Measurements from ENCODE around the gene RNF130.
"Not testable (repeated sequence)": the region's sequence is repeated elsewhere in the genome, so short reads cannot be mapped to it uniquely, and the experiment has no call there.

The RNF130 gene

DNA sequence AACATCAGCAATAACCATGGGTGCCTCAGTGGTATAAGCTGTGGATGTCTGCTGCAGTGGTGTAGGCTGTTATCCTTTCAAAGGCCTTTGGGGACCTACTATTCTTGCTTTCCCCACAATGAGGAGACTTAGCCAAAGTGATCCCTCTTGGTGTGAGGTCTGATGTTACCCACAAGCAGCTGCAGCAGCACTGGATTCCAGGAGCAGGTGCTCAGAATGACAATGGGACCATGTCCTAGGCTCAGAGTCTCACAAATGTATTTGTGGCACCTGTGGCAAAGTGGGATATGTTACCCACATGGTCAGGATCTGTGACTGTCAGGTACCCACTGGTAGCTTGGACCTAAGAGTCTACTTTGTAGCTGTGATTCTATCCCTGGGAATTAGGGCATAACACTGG lies 70.4 kb downstream of the RNF130 start (continued):
- TF ChIP-seq, protein P1, sequence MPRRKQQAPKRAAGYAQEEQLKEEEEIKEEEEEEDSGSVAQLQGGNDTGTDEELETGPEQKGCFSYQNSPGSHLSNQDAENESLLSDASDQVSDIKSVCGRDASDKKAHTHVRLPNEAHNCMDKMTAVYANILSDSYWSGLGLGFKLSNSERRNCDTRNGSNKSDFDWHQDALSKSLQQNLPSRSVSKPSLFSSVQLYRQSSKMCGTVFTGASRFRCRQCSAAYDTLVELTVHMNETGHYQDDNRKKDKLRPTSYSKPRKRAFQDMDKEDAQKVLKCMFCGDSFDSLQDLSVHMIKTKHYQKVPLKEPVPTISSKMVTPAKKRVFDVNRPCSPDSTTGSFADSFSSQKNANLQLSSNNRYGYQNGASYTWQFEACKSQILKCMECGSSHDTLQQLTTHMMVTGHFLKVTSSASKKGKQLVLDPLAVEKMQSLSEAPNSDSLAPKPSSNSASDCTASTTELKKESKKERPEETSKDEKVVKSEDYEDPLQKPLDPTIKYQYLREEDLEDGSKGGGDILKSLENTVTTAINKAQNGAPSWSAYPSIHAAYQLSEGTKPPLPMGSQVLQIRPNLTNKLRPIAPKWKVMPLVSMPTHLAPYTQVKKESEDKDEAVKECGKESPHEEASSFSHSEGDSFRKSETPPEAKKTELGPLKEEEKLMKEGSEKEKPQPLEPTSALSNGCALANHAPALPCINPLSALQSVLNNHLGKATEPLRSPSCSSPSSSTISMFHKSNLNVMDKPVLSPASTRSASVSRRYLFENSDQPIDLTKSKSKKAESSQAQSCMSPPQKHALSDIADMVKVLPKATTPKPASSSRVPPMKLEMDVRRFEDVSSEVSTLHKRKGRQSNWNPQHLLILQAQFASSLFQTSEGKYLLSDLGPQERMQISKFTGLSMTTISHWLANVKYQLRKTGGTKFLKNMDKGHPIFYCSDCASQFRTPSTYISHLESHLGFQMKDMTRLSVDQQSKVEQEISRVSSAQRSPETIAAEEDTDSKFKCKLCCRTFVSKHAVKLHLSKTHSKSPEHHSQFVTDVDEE (CRISPR knock-in tag; IDR thresholded peaks at IDR 0.05), result no peak
- no peak for TF ChIP-seq ESRRG (CRISPR knock-in tag; IDR thresholded peaks at IDR 0.05)

DNA sequence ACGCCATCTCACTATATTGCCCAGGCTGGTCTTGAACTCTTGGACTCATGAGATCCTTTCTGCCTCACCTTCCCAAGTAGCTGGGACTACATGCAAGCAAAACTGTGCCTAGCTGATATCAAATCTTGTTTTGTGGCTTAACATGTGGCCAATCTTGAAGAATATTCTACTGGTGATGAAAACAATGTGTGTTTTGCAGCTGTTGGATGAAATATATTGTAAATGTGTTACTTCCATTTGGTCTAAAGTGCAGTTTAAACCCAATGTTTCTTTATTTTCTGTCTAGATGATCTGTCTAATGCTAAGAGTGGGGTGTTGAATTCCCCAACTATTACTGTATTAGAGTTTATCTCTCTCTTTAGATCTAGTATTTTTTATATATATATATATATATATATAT lies 73.1 kb downstream of the RNF130 start:
- no peak for ATAC-seq
- TF ChIP-seq ZFP30 (CRISPR knock-in tag; IDR thresholded peaks at IDR 0.05) (no peak), ZNF70 (CRISPR knock-in tag; IDR thresholded peaks at IDR 0.05) (no peak), ZFP3 (CRISPR knock-in tag; IDR thresholded peaks at IDR 0.05) (no peak), ZNF8 (CRISPR knock-in tag; IDR thresholded peaks at IDR 0.05) (no peak)
- TF ChIP-seq, protein P2, sequence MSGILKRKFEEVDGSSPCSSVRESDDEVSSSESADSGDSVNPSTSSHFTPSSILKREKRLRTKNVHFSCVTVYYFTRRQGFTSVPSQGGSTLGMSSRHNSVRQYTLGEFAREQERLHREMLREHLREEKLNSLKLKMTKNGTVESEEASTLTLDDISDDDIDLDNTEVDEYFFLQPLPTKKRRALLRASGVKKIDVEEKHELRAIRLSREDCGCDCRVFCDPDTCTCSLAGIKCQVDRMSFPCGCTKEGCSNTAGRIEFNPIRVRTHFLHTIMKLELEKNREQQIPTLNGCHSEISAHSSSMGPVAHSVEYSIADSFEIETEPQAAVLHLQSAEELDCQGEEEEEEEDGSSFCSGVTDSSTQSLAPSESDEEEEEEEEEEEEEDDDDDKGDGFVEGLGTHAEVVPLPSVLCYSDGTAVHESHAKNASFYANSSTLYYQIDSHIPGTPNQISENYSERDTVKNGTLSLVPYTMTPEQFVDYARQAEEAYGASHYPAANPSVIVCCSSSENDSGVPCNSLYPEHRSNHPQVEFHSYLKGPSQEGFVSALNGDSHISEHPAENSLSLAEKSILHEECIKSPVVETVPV (CRISPR knock-in tag; IDR thresholded peaks at IDR 0.05), result no peak

DNA sequence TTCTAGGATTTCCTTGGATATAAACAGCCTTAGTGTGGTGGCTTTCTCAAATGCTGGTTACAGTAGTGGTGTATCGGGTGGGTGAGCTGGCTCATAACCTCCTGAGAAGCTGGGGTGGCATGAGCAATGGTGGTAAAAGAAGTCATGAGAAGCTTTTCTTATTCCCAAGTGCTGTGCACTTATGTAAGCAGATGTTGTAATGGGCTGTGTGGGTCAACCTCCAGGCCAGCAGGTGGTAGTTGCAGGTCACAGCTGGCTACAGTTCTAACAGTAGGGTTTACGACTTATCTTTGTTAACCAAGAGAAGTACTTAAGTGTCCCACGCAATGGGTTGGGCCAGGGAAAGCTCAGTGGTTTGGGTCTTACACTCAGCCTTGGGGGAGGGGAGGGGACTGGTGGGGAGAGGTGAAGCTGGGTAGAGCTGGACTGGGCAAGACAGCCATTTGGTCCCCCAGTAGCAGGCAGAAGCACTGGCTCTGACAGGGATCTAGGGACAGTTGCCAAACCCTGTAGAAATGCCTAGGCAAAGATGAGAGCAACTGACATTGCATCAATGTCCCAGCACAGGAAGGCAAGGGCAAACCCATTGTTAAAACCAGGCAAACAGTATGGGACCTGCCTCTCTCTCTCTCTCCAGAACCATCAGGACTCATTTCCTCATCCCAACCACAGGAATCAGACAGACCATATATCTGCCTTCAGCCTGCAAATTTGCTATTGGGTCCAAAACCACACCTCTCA lies 76.8 kb downstream of the RNF130 start:
- TF ChIP-seq ZNF8 (CRISPR knock-in tag; IDR thresholded peaks at IDR 0.05), result no peak
- no peak for ATAC-seq

DNA sequence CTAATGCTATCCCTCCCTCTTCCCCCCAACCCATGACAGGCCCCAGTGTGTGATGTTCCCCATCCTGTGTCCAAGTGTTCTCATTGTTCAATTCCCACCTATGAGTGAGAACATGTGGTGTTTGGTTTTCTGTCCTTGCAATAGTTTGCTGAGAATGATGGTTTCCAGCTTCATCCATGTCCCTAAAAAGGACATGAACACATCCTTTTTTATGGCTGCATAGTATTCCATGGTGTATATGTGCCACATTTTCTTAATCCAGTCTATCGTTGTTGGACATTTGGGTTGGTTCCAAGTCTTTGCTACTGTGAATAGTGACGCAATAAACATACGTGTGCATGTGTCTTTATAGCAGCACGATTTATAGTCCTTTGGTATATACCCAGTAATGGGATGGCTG lies 78.7 kb downstream of the RNF130 start:
- not testable (repeated sequence) for ATAC-seq

DNA sequence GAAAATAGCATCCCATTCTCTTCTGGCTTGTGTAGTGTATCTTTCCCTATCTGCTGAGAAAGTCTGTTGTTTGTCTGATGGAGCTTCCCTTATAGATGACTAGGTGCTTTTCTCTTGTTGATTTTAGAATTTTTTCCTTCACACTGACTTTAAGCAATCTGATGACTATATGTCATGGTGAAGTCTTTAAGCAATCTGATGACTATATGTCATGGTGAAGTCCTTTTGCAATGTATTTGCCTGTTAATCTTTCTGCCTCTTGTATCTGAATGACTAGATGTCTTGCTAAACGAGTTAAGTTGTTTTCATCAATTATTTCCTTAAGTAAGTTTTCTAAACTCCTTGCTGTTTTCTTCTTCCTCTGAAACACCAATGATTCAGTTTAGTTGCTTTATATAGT lies 80.5 kb downstream of the RNF130 start:
- no peak for ATAC-seq
- no peak for TF ChIP-seq GLIS3 (CRISPR knock-in tag; IDR thresholded peaks at IDR 0.05)
- no peak for TF ChIP-seq PPARA (CRISPR knock-in tag; IDR thresholded peaks at IDR 0.05; ENCODE audit: borderline replicate concordance)
- no peak for TF ChIP-seq BACH2 (CRISPR knock-in tag; IDR thresholded peaks at IDR 0.05; ENCODE audit: borderline replicate concordance)
- TF ChIP-seq, protein P3, sequence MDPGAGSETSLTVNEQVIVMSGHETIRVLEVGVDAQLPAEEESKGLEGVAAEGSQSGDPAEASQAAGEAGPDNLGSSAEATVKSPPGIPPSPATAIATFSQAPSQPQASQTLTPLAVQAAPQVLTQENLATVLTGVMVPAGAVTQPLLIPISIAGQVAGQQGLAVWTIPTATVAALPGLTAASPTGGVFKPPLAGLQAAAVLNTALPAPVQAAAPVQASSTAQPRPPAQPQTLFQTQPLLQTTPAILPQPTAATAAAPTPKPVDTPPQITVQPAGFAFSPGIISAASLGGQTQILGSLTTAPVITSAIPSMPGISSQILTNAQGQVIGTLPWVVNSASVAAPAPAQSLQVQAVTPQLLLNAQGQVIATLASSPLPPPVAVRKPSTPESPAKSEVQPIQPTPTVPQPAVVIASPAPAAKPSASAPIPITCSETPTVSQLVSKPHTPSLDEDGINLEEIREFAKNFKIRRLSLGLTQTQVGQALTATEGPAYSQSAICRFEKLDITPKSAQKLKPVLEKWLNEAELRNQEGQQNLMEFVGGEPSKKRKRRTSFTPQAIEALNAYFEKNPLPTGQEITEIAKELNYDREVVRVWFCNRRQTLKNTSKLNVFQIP (CRISPR knock-in tag; IDR thresholded peaks at IDR 0.05; ENCODE audit: borderline replicate concordance, low read depth), result no peak
- TF ChIP-seq, protein P4, sequence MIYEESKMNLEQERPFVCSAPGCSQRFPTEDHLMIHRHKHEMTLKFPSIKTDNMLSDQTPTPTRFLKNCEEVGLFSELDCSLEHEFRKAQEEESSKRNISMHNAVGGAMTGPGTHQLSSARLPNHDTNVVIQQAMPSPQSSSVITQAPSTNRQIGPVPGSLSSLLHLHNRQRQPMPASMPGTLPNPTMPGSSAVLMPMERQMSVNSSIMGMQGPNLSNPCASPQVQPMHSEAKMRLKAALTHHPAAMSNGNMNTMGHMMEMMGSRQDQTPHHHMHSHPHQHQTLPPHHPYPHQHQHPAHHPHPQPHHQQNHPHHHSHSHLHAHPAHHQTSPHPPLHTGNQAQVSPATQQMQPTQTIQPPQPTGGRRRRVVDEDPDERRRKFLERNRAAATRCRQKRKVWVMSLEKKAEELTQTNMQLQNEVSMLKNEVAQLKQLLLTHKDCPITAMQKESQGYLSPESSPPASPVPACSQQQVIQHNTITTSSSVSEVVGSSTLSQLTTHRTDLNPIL (CRISPR knock-in tag; IDR thresholded peaks at IDR 0.05; ENCODE audit: low read depth), result no peak
- no peak for TF ChIP-seq ZNF8 (CRISPR knock-in tag; IDR thresholded peaks at IDR 0.05)
- no peak for TF ChIP-seq ZNF70 (CRISPR knock-in tag; IDR thresholded peaks at IDR 0.05)
- no peak for TF ChIP-seq ZFP3 (CRISPR knock-in tag; IDR thresholded peaks at IDR 0.05)
- no peak for TF ChIP-seq TCF4 (CRISPR knock-in tag; IDR thresholded peaks at IDR 0.05; ENCODE audit: borderline replicate concordance)

DNA sequence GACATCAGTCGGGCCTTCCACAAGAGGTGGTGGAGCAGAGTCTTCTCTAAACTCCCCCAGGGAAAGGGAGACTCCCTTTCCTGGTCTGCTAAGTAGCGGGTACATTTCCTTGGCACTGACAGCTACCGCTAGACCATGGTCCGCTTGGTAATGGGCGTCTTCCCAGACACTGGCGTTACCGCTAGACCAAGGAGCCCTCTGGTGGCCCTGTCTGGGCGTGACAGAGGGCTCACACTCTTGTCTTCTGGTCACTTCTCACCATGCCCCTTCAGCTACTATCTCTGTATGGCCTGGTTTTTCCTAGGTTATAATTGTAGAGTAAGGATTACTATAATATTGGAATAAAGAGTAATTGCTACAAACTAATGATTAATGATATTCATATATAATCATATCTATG lies 81.0 kb downstream of the RNF130 start:
- ATAC-seq, result not testable (repeated sequence)

DNA sequence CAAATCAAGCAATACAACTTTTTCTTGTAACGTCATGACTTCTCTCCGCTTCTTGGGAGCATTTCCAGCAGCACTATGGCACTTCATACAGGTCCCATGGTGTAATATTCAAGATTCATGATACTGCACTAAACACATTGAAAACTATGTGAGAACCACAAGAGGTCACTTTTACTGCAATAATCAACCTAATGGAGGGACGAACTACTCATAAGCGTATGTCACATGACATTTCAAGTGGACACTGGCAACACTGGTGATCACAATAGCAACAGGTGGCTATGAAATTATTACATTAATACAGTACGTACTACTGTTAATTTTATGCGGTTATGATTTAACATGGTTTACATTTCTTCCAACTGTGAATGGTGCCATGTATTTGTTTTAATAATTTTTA lies 85.2 kb downstream of the RNF130 start:
- no peak for ATAC-seq
- TF ChIP-seq ZC3H10 (CRISPR knock-in tag; IDR thresholded peaks at IDR 0.05), result no peak
- TF ChIP-seq ZNF70 (CRISPR knock-in tag; IDR thresholded peaks at IDR 0.05), result no peak
- no peak for TF ChIP-seq ISL1 (CRISPR knock-in tag; IDR thresholded peaks at IDR 0.05)
- no peak for TF ChIP-seq PPARA (CRISPR knock-in tag; IDR thresholded peaks at IDR 0.05; ENCODE audit: borderline replicate concordance)
- TF ChIP-seq, protein P5, sequence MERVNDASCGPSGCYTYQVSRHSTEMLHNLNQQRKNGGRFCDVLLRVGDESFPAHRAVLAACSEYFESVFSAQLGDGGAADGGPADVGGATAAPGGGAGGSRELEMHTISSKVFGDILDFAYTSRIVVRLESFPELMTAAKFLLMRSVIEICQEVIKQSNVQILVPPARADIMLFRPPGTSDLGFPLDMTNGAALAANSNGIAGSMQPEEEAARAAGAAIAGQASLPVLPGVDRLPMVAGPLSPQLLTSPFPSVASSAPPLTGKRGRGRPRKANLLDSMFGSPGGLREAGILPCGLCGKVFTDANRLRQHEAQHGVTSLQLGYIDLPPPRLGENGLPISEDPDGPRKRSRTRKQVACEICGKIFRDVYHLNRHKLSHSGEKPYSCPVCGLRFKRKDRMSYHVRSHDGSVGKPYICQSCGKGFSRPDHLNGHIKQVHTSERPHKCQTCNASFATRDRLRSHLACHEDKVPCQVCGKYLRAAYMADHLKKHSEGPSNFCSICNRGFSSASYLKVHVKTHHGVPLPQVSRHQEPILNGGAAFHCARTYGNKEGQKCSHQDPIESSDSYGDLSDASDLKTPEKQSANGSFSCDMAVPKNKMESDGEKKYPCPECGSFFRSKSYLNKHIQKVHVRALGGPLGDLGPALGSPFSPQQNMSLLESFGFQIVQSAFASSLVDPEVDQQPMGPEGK (CRISPR knock-in tag; IDR thresholded peaks at IDR 0.05; ENCODE audit: borderline replicate concordance), result no peak
- TF ChIP-seq SNAI2 (CRISPR knock-in tag; IDR thresholded peaks at IDR 0.05), result no peak
- no peak for TF ChIP-seq ESRRG (CRISPR knock-in tag; IDR thresholded peaks at IDR 0.05)
- TF ChIP-seq ZFP3 (CRISPR knock-in tag; IDR thresholded peaks at IDR 0.05), result no peak
- no peak for TF ChIP-seq GLIS3 (CRISPR knock-in tag; IDR thresholded peaks at IDR 0.05)
- no peak for TF ChIP-seq OSR1 (CRISPR knock-in tag; IDR thresholded peaks at IDR 0.05)
- no peak for TF ChIP-seq CSDC2 (CRISPR knock-in tag; IDR thresholded peaks at IDR 0.05)
- TF ChIP-seq, protein P4 (CRISPR knock-in tag; IDR thresholded peaks at IDR 0.05; ENCODE audit: low read depth), result no peak
- no peak for TF ChIP-seq TCF4 (CRISPR knock-in tag; IDR thresholded peaks at IDR 0.05; ENCODE audit: borderline replicate concordance)
- TF ChIP-seq ZFP30 (CRISPR knock-in tag; IDR thresholded peaks at IDR 0.05), result no peak
- TF ChIP-seq ZNF565 (CRISPR knock-in tag; conservative IDR thresholded peaks at IDR 0.05; ENCODE audit: low read depth), result no peak

Data from SK-N-SH treated with all-trans-retinoic acid at 6 μM for 48 hours (cell line).